MM.1S (cell line): Measurements from ENCODE around the gene P2RX3.

Source experiments
- DNase-seq: peaks from one replicate; pipeline ENCODE4 v3.0.0-alpha.2; 2015
- H2AFZ ChIP-seq: fragments of 300-600 bp; sonication (generic); 2 replicates; pipeline ENCODE4 v1.6.0; 2016; ENCODE audit warnings: antibody characterized with exemption, low read length
- H3F3A ChIP-seq: fragments of 300-600 bp; sonication (generic); 2 replicates; pipeline ENCODE4 v1.6.1; 2016; ENCODE audit warnings: mild to moderate bottlenecking, antibody characterized with exemption, low read length, moderate library complexity, mixed read lengths; ENCODE audit not compliant: insufficient read depth
- H3K27ac ChIP-seq: fragments of 300-600 bp; sonication (generic); 2 replicates; pipeline ENCODE4 v1.5.1; 2016; ENCODE audit warnings: mild to moderate bottlenecking, low read length
- H3K27me3 ChIP-seq: fragments of 300-600 bp; sonication (generic); replicated peaks from 2 replicates; pipeline ENCODE4 v1.6.0; 2016; ENCODE audit warnings: low read length; ENCODE audit not compliant: insufficient read depth
- H3K36me3 ChIP-seq: fragments of 300-600 bp; sonication (generic); replicated peaks from 2 replicates; pipeline ENCODE4 v1.6.1; 2016; ENCODE audit warnings: mild to moderate bottlenecking, low read length, mixed read lengths; ENCODE audit not compliant: insufficient read depth
- H3K4me1 ChIP-seq: fragments of 300-600 bp; sonication (generic); 2 replicates; pipeline ENCODE4 v1.6.1; 2016; ENCODE audit warnings: low read length, mixed read lengths
- H3K4me2 ChIP-seq: fragments of 300-600 bp; sonication (generic); 2 replicates; pipeline ENCODE4 v1.6.0; 2016; ENCODE audit warnings: low read depth, low read length
- H3K4me3 ChIP-seq: fragments of 300-600 bp; sonication (generic); 2 replicates; pipeline ENCODE4 v1.5.1; 2016; ENCODE audit warnings: low read length, mixed read lengths
- H3K79me2 ChIP-seq: fragments of 300-600 bp; sonication (generic); 2 replicates; pipeline ENCODE4 v1.6.1; 2016; ENCODE audit warnings: mixed run types, low read length, mixed read lengths
- H3K9ac ChIP-seq: fragments of 300-600 bp; sonication (generic); 2 replicates; pipeline ENCODE4 v1.6.1; 2016; ENCODE audit warnings: low read length, mixed read lengths
- H3K9me2 ChIP-seq: fragments of 300-600 bp; sonication (generic); replicated peaks from 2 replicates; pipeline ENCODE4 v1.6.1; 2016; ENCODE audit warnings: mild to moderate bottlenecking, low read length, mixed read lengths; ENCODE audit not compliant: insufficient read depth
- H3K9me3 ChIP-seq: fragments of 300-600 bp; sonication (generic); replicated peaks from 2 replicates; pipeline ENCODE4 v1.6.1; 2016; ENCODE audit warnings: mild to moderate bottlenecking, low read length, mixed read lengths; ENCODE audit not compliant: insufficient read depth
- H4K20me1 ChIP-seq: fragments of 300-600 bp; sonication (generic); 2 replicates; pipeline ENCODE4 v1.6.1; 2016; ENCODE audit warnings: mild to moderate bottlenecking, low read length, moderate library complexity, mixed read lengths; ENCODE audit not compliant: insufficient read depth
- CTCF ChIP-seq: fragments of 300-600 bp; sonication (generic); IDR thresholded peaks from 2 replicates; pipeline ENCODE4 v1.5.1; 2016; ENCODE audit warnings: antibody characterized with exemption, low read length, mixed read lengths
- EZH2 ChIP-seq: fragments of 300-600 bp; sonication (generic); optimal IDR thresholded peaks from 2 replicates; pipeline ENCODE3; 2017; ENCODE audit warnings: low read depth, mild to moderate bottlenecking, antibody characterized with exemption, low read length, mixed read lengths
- EZH2phosphoT487 ChIP-seq: fragments of 300-600 bp; sonication (generic); IDR thresholded peaks from 2 replicates; pipeline ENCODE4 v1.6.1; 2018; ENCODE audit warnings: antibody characterized with exemption, low read length

Gene P2RX3

DNA sequence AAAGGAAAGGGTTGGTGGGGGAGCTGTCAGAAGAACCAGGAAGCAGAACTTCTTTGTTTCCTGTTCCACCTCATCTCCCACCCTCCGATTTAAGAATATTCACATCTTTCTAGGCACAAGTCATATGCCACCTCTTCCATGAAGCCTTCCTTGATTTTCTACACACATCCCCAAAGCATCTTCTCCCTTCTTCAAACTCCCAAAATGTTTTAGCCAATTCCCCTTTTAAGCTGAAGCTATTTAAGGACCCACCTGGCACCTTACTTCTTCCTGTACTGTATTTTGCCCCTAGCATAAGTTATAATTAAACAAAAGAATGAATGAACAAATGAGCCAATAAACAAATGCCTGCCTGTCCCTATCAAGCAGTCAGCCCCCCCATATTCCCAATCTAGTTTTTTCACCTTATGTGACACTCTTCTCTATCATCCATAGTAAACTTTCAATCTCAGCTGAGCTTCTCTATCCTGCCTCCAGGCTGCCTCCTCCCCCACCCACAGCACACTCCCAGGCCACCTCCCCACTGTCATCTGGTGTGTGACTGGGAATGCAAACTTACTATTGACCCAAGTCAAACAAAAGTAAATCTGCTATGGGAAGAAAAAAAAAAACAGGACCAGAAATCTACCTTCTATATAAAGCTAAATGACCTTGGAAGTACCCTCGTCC, 17.3 kb upstream of the P2RX3 start:
- H3K27ac ChIP-seq = no peak overlapping the region
- peaks cover 8% of the 10 kb centered on the region for H3F3A ChIP-seq
- no peak overlapping the region for H3K4me2 ChIP-seq
- no peak for TF ChIP-seq EZH2
- TF ChIP-seq EZH2phosphoT487 = no peak
- TF ChIP-seq CTCF = no peak
- H3K4me3 ChIP-seq = no peak overlapping the region
- no peaks in the 10 kb centered on the region for H3K9me3 ChIP-seq
- no peak overlapping the region for H3K9ac ChIP-seq
- 0 out of 2 replicates have a peak, but pooled peaks cover 5% of the 10 kb centered on the region for H3K4me1 ChIP-seq
- H3K27me3 ChIP-seq = no peaks in the 10 kb centered on the region
- no peaks in the 10 kb centered on the region for H3K79me2 ChIP-seq
- H3K36me3 ChIP-seq = no peaks in the 10 kb centered on the region
- H4K20me1 ChIP-seq = no peaks in the 10 kb centered on the region
- H3K9me2 ChIP-seq = no peaks in the 10 kb centered on the region
- no peak overlapping the region for H2AFZ ChIP-seq
- DNase-seq = no peak

- Histone ChIP-seq H4K20me1 (no peaks in the 10 kb centered on the region), H3K4me2 (no peak overlapping the region), H2AFZ (no peak overlapping the region), H3K36me3 (no peaks in the 10 kb centered on the region), H3K9me3 (no peaks in the 10 kb centered on the region), H3K79me2 (no peaks in the 10 kb centered on the region), H3K27ac (no peak overlapping the region), H3K4me3 (no peak overlapping the region), H3K9me2 (no peaks in the 10 kb centered on the region), H3K27me3 (no peaks in the 10 kb centered on the region), H3F3A (peaks cover 13% of the 10 kb centered on the region), H3K4me1 (peaks cover 13% of the 10 kb centered on the region), H3K9ac (no peak overlapping the region)
- no peak for DNase-seq
- no peak for TF ChIP-seq EZH2
- TF ChIP-seq CTCF = no peak
- TF ChIP-seq EZH2phosphoT487 = no peak
Observed at GRCh38 chr11:57321388-57322255, 16.5 kb upstream of the P2RX3 start.

DNA sequence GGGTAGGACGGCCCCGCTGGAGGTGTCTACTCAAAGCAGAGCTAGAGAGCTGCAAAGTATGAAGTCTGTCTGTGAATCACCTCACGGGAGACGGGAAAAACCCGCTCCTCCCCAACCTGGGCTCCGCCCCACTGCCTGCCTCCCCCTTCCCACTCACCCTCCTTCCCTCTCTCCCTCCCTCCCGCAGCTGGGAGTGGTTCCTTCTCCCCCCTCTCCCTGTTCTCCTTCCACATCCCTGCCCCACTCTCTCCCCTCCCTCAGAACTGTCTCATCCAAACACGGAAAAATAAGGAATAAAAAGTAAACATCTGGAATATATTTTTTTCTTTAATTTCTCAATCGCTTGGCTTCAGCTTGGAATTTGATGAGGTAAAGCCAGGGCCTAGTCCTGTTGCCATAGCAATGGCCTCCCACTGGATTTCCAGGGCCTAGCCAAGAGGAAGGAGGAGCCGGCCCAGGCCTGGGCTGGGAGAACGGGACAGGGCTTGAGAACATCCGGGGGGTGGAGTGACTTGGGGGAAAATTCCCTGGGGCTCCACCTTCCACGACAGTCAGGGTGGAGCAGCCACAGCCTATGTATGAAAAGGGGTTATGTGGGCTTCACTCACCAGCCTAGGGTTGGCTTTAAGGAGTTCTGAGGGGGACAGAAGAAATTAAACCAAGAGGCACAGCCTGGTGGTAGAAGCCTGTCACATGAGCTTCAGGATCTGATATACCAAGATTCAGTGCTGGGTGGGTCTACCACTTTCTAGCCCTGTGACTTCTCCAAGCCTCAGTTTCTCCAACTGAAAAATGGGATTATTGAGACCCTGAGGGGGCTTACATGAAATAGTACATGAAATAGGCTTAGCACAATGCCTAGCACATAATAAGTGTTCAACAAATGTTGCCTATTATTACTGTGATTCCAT, 15.6 kb upstream of the P2RX3 start:
- no peaks in the 10 kb centered on the region for H3K36me3 ChIP-seq
- H3K9me2 ChIP-seq = no peaks in the 10 kb centered on the region
- H2AFZ ChIP-seq = no peak overlapping the region
- H3K27me3 ChIP-seq = no peaks in the 10 kb centered on the region
- TF ChIP-seq EZH2phosphoT487 (no peak), EZH2 (no peak), CTCF (no peak)
- H3K79me2 ChIP-seq = no peaks in the 10 kb centered on the region
- no peak overlapping the region for H3K4me3 ChIP-seq
- no peak overlapping the region for H3K27ac ChIP-seq
- H3K4me1 ChIP-seq = peaks cover 22% of the 10 kb centered on the region
- peaks cover 21% of the 10 kb centered on the region for H3F3A ChIP-seq
- H3K4me2 ChIP-seq = no peak overlapping the region
- no peaks in the 10 kb centered on the region for H3K9me3 ChIP-seq
- no peak overlapping the region for H3K9ac ChIP-seq
- no peak for DNase-seq
- H4K20me1 ChIP-seq = no peaks in the 10 kb centered on the region
